Effector memory CD8-positive, alpha-beta T cell (primary cell): Measurements from ENCODE around the gene CREG2.
A peak's percentile ranks its signal among the peaks of the same experiment; 100 is the strongest.
"Not testable (repeated sequence)": the region's sequence is repeated elsewhere in the genome, so short reads cannot be mapped to it uniquely, and the experiment has no call there.

Source experiments
- ATAC-seq: fragments of 150-1000 bp; cut with Tn5 transposase; replicated peaks from 2 replicates; pipeline ENCODE4 v1.10.0; 2021; ENCODE audit warnings: mild to moderate bottlenecking, moderate library complexity
- DNase-seq, 3 experiments: peaks; one replicate each; pipeline ENCODE4 v3.0.0; 2021
- H3K27ac Mint-ChIP-seq, 2 donors: one replicate each; pipeline ENCODE4 v1.8.0; 2022; ENCODE audit warnings: mild to moderate bottlenecking in 2 of 2, mixed read lengths in 2 of 2, moderate library complexity in 2 of 2
- H3K27me3 Mint-ChIP-seq, 2 donors: one replicate each; pipeline ENCODE4 v1.8.0; 2022; ENCODE audit warnings: mixed read lengths in 2 of 2
- H3K36me3 Mint-ChIP-seq: one replicate; pipeline ENCODE4 v1.8.0; 2022; ENCODE audit warnings: mild to moderate bottlenecking, moderate library complexity, mixed read lengths; ENCODE audit not compliant: insufficient read depth
- H3K4me1 Mint-ChIP-seq, 2 donors: one replicate each; pipeline ENCODE4 v1.8.0; 2022; ENCODE audit warnings: low read depth in 2 of 2, mixed read lengths in 2 of 2
- H3K4me3 Mint-ChIP-seq, 2 donors: one replicate each; pipeline ENCODE4 v1.8.0; 2022; ENCODE audit warnings: mild to moderate bottlenecking in 2 of 2, mixed read lengths in 2 of 2, moderate library complexity in 2 of 2
- H3K9me3 Mint-ChIP-seq, 2 donors: one replicate each; pipeline ENCODE4 v1.8.0; 2022; ENCODE audit warnings: mixed read lengths in 2 of 2

Gene CREG2

DNA sequence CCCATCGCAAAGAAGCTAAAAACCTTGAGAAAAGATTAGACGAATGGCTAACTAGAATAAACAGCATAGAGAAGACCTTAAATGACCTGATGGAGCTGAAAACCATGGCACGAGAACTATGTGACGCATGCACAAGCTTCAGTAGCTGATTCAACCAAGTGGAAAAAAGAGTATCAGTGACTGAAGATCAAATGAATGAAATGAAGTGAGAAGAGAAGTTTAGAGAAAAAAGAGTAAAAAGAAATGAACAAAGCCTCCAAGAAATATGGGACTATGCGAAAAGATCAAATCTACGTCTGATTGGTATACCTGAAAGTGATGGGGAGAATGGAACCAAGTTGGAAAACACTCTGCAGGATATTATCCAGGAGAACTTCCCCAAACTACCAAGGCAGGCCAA is 70.7 kb downstream of the CREG2 start:
- not testable (repeated sequence) for DNase-seq, H3K27ac Mint-ChIP-seq, H3K9me3 Mint-ChIP-seq, ATAC-seq, H3K4me3 Mint-ChIP-seq, H3K27me3 Mint-ChIP-seq, H3K36me3 Mint-ChIP-seq
- peaks cover 13 to 22% of the 10 kb centered on the region in 2 donors for H3K4me1 Mint-ChIP-seq

DNA sequence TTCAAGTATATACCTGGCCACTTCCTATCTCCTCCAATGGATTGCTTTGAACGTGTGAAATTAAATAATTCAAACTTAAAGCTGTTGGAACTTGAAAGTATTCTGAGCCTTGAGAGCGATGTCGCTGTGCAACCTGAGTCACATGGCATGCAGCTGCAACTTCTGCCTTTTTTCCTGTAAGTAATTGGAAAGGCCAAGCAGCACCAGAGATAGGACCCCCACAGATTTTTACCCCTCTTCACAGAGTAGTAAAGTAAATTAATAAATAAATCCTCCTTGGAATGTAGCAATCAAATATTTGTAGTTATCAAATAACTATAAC is 75.6 kb downstream of the CREG2 start:
- H3K4me3 Mint-ChIP-seq, result peak overlapping the region; percentile 1 to 36
- no peak for ATAC-seq
- H3K9me3 Mint-ChIP-seq, result no peaks in the 10 kb centered on the region
- H3K27ac Mint-ChIP-seq, result peak overlapping the region; percentile 48 to 68
- H3K36me3 Mint-ChIP-seq, result peaks cover 31% of the 10 kb centered on the region
- peaks cover 35 to 39% of the 10 kb centered on the region in 2 donors for H3K4me1 Mint-ChIP-seq
- H3K27me3 Mint-ChIP-seq, result no peaks in the 10 kb centered on the region
- DNase-seq, result no peak

DNA sequence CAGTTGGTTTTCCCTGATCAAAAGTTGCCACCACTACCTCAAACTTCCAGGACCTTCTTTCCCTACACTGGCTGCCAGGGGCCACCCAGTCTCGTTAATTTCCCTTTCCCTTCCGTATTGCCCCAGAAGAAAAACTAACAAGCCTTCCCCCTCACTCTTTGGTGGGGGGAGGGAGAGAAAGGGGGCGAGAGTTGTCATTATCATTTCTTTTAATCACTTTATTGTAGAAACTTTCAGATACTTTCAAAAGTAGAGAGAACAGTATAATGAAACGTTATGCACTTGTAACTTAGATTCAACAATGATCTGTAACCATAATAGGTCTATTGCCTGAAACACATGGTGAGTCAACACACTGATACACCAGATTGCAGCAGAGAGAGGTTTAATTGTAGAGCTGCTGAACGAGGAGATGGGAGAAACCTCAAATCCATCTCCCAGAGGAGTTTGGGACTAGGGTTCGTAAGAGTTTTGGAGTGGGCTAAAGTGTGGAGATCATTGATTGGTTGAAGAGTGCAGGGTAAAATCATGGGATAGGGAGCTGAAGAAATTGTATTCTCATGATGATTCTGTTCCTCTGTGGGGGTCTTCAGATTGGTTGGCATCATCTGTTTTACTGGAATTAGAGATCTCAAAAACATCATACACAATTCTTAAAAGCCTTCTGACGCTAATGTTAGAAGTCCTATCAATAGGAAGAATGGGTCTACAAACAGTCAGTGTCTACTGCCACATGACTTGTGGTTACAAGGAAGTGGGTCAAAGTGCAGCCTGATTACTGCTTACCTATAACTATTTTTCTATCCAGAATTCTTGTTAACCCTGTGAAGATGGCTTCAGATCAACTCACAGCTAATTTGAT is 76.2 kb downstream of the CREG2 start:
- H3K4me3 Mint-ChIP-seq, result peak overlapping the region; percentile 1 to 36
- H3K27me3 Mint-ChIP-seq, result no peaks in the 10 kb centered on the region
- DNase-seq (no peak), ATAC-seq (peak; percentile 11)
- peaks cover 41 to 45% of the 10 kb centered on the region in 2 donors for H3K4me1 Mint-ChIP-seq
- no peaks in the 10 kb centered on the region for H3K9me3 Mint-ChIP-seq
- H3K36me3 Mint-ChIP-seq, result peaks cover 37% of the 10 kb centered on the region
- peak overlapping the region; percentile 48 to 68 for H3K27ac Mint-ChIP-seq

DNA sequence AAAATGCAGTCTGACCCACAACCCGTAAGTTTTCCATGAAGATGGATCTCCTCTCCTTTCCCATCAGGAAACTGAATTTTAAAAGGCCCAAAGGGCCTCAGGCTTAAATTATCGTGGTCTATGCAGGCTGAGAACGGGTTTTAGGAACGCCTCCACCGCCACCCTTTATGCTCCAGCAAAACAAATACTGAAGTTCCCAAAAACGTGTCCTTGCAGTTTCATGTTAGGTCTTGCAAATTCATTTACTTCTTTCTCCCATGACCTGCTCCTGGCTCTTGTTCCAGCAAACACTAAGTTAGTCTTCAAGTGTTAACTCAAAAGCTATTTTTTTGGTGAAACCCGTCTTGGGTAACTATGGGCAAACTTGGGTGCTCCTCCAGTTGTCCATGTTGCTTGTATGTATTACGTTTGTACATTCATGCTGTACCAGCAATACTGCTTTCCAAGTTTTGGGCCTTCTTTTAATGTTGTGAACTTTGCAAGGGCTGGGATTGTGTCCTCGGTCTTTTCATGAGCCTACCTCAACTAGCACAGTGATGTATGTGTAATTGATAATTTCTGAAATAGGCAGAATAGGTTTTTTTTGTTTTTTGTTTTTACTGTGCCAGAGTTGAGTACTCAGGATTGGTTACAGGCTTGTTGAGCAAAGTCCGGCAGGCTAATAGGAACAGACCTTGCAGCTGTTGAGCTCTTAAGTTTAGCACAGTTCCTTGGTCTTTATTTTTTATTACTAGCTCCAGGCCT is 77.0 kb downstream of the CREG2 start:
- H3K4me3 Mint-ChIP-seq, result peak overlapping the region in 1 of 2 donors; percentile 1
- H3K36me3 Mint-ChIP-seq, result peaks cover 45% of the 10 kb centered on the region
- H3K27me3 Mint-ChIP-seq, result no peaks in the 10 kb centered on the region
- DNase-seq, result no peak
- no peaks in the 10 kb centered on the region for H3K9me3 Mint-ChIP-seq
- peaks cover 49 to 53% of the 10 kb centered on the region in 2 donors for H3K4me1 Mint-ChIP-seq
- ATAC-seq, result no peak
- H3K27ac Mint-ChIP-seq, result peak overlapping the region; percentile 48 to 95

DNA sequence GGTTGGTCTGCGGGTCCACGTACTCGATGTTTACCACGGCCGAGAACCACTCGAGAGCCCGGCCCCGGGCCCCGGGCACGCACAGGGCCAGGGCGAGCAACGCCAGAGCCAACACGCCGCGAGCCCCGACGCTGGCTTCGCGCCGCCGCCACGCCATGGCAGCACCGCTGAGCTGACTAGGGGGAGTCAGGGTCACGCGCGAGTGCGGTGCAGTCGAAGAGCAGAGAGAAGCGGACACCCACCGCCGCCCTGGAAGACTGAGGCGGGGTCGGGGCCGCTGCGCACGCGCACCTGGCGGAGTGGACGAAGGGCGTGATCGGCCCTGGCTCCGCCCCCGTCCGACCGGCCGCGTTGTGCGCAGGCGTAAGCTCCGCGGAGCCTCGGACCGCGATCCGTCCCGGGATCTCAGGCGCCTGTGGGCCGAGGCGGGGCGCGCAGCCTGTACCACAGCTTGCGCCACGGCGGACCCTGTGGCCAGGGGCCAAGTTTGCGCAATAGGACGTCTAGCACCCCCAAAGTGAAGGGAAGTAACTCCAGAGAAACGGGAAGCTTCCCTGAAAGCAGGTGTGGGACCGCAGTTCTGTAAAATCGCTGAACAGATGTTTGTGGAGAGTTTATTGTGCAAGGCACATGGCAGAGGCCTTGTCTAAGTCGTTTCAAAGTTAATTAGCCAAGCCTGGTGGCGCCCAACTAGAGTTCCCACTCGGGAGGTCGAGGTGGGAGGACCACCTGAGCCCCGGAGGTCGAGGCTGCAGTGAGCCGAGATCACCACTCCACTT is 78.7 kb downstream of the CREG2 start, which contains the start of gene RNF149:
Gene RNF149, minus strand, starts transcription at position 270 of the 779 bp plus-strand sequence. Its CDS starts 113 bp downstream, at position 157.
- Mint-ChIP-seq H3K4me1 (peaks cover 63 to 67% of the 10 kb centered on the region in 2 donors), H3K9me3 (no peaks in the 10 kb centered on the region), H3K27me3 (no peaks in the 10 kb centered on the region), H3K4me3 (peak within 1 kb of the TSS; percentile 90 to 94), H3K36me3 (peaks cover 59% of the 10 kb centered on the region), H3K27ac (peak within 1 kb of the TSS; percentile 95 to 98)
- DNase-seq (peak; percentile 89 to 93 (median 93)), ATAC-seq (peak; percentile 75)

DNA sequence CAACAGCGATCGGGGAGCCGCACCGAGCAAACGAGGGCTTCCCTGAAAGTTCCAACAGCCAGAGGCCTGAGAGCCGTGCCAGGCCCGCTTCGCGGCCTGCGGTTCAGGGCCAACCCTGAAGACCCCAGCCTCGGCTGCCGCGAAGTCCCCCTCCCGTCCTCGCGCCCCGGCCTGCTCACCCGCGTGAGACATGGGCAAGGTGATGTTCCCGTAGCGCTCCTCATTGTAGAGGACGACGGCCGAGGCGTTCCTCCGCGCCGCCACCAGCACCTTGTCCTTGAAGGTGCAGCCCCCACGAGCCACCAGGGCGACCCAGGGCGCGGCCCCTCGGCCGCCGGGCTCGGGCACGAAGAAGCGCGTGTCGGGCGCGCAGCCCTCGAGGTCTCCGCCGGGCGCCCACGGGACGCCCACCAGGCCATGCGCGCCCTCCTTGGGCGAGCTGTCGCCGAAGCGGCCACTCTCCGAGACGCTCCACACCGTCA is 79.3 kb downstream of the CREG2 start:
- Mint-ChIP-seq H3K27ac (peak overlapping the region; percentile 95 to 98), H3K9me3 (no peaks in the 10 kb centered on the region)

DNA sequence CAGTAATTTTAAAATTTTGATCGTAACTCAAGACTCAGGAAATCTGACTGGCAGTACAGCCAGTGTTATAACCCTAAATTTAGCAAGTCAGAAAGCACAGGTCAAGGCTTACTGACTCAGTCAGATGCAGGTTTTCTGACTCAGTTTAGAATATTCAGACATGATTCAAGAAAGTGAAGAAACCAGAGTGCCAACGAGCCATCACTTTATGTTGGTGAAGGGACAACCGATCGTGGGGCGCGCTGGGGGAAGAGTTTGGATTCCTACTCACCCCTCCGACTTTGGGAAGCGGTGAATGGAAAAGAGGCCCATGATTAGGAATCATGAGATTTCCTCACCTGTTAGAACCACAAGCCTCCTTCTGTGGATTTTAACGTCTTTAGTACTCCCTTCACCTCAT is 79.8 kb downstream of the CREG2 start:
- H3K9me3 Mint-ChIP-seq, result no peaks in the 10 kb centered on the region
- H3K4me3 Mint-ChIP-seq, result peak overlapping the region; percentile 90 to 94
- no peaks in the 10 kb centered on the region for H3K27me3 Mint-ChIP-seq
- H3K4me1 Mint-ChIP-seq, result peaks cover 62 to 67% of the 10 kb centered on the region in 2 donors
- DNase-seq (no peak), ATAC-seq (no peak)
- peaks cover 71% of the 10 kb centered on the region for H3K36me3 Mint-ChIP-seq
- H3K27ac Mint-ChIP-seq, result peak overlapping the region; percentile 95 to 98

More for the DNA sequence above, 79.3 kb downstream of the CREG2 start:
- DNase-seq, result peak; percentile 26 to 37 (median 30)
- ATAC-seq, result peak; percentile 14
- peak overlapping the region; percentile 90 to 94 for H3K4me3 Mint-ChIP-seq
- H3K4me1 Mint-ChIP-seq, result peaks cover 62 to 63% of the 10 kb centered on the region in 2 donors
- no peaks in the 10 kb centered on the region for H3K27me3 Mint-ChIP-seq
- H3K36me3 Mint-ChIP-seq, result peaks cover 66% of the 10 kb centered on the region

DNA sequence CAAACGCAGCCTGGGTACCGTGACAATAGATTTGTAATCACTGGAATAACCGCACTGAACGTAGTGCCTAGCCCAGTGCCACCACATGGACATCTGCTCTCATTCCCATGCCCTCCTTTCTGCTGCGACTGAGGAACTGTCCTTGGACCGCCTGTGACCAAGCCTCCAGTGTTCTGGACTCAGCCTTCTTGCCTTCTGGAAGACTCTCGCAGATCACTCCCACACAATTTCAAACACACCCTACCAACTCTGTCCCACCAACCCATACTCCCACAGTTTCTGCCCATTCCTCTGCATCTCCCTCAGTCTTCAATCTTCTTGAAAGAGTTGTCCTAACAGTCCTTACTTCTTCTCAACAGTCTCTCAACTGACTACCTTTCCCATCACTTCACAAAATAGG is 80.9 kb downstream of the CREG2 start:
- Mint-ChIP-seq H3K4me1 (peaks cover 63 to 68% of the 10 kb centered on the region in 2 donors), H3K4me3 (peak overlapping the region; percentile 90 to 94), H3K27ac (peak overlapping the region; percentile 95 to 98), H3K9me3 (no peaks in the 10 kb centered on the region), H3K36me3 (peaks cover 79% of the 10 kb centered on the region), H3K27me3 (no peaks in the 10 kb centered on the region)
- ATAC-seq (no peak), DNase-seq (peak in 1 of 3 experiments; percentile 22)

DNA sequence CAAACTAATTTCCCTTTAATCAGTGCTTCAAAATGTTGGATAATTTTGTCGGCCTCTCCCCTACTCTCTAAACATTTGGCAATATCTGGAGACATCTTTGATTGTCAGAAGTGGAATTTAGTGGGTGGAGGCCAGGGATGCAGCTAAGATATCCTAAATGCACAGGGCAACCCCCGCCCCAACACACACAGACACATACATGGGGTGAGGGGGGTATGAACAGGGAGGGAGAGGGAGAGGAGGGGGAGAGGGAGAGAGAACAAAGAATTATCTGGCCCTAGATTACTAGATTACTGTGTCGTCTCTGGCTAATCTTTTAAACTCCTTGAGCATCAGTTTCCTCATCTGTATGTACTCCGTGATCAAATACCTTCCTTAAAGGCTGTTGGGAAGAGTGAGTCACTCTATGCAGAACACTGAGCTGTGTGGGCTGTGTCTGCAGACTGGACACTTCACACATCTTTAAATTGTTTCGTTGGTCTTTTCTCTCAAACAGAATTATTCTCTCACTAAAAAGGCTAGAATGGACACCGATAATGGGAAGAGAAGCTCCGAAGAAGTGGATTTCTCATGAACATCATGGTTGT is 81.7 kb downstream of the CREG2 start:
- Mint-ChIP-seq H3K27ac (peak overlapping the region; percentile 95 to 98), H3K4me3 (peak overlapping the region; percentile 90 to 94), H3K36me3 (peaks cover 84% of the 10 kb centered on the region), H3K9me3 (no peaks in the 10 kb centered on the region), H3K27me3 (no peaks in the 10 kb centered on the region), H3K4me1 (peaks cover 63 to 66% of the 10 kb centered on the region in 2 donors)
- DNase-seq (no peak), ATAC-seq (no peak)

DNA sequence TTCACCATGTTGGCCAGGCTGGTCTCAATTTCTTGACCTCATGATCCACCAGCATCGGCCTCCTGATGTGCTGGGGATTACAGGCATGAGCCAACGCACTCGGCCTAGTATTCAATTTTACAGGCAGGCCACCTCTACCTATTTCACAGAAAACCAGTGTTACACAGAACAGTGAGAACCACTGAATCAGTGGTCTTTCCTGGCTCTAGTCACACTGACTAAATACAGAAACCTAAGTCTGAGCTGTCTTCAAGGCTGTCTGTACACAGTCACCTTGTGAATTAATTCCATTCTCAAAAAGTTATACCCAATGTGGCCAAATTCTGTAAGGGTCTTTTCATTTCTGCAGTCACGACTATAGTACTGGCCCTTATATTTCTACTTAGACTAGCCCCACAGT is 82.3 kb downstream of the CREG2 start:
- Mint-ChIP-seq H3K36me3 (peaks cover 84% of the 10 kb centered on the region), H3K27me3 (no peaks in the 10 kb centered on the region), H3K27ac (peak overlapping the region; percentile 95 to 98), H3K9me3 (no peaks in the 10 kb centered on the region), H3K4me1 (peaks cover 60 to 63% of the 10 kb centered on the region in 2 donors), H3K4me3 (peak overlapping the region; percentile 90 to 94)
- DNase-seq (no peak), ATAC-seq (no peak)

DNA sequence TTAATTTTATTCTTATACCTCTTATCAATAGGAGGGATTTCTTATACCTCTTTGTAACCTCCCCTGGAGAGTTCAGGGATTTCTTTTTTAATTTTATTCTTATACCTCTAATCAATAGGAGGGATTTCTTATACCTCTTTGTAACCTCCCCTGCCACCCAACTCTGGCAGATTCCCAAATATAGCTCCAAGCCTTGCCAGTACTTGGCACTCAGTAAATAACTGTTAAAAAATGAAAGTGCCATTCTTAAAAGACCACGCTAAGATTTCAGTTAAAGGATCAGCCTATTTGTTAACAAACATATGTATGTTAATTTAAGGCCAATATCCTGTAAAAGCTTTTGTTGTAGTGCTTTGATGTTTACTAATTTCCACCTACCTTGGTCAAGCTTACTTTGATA is 83.6 kb downstream of the CREG2 start:
- no peaks in the 10 kb centered on the region for H3K9me3 Mint-ChIP-seq
- H3K27me3 Mint-ChIP-seq, result no peaks in the 10 kb centered on the region
- ATAC-seq (no peak), DNase-seq (no peak)
- H3K36me3 Mint-ChIP-seq, result peaks cover 79% of the 10 kb centered on the region
- H3K4me1 Mint-ChIP-seq, result peaks cover 67 to 74% of the 10 kb centered on the region in 2 donors
- H3K4me3 Mint-ChIP-seq, result peak overlapping the region; percentile 90 to 94
- H3K27ac Mint-ChIP-seq, result peak overlapping the region; percentile 95 to 98

DNA sequence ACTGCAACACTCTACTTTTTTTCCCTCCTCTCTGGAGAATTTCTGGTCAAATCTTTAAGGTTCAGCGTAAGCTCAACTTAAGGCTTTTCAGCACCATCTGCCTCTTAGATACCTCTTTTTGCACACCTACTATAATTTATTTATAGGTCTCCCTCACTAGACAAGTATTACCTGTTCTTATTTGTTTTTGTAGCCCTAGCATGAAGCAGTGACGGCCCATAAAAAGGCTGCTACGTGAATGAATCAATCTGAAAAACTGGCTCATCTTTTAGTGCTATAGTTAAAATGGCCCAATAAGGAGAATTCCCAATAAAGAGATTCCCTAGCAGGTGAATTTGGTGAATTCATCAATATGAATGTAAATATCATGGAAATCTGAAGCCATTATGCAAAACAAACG is 85.3 kb downstream of the CREG2 start:
- Mint-ChIP-seq H3K27me3 (no peaks in the 10 kb centered on the region), H3K4me1 (peaks cover 77 to 90% of the 10 kb centered on the region in 2 donors), H3K9me3 (no peaks in the 10 kb centered on the region), H3K27ac (peak overlapping the region; percentile 77 to 81), H3K4me3 (peak overlapping the region; percentile 57 to 69), H3K36me3 (peaks cover 78% of the 10 kb centered on the region)
- ATAC-seq (no peak), DNase-seq (no peak)
